Breast epithelium (tissue), 3 donors: Measurements from ENCODE around the gene CHKB.

Source experiments
- CTCF ChIP-seq, 3 donors: fragments of 450-650 bp; IDR thresholded peaks; one replicate each; pipeline ENCODE4 v1.5.1; 2016 to 2017; ENCODE audit warnings: antibody characterized with exemption in 3 of 3, mild to moderate bottlenecking in 3 of 3, moderate library complexity in 3 of 3
- POLR2A ChIP-seq: fragments of 450-650 bp; IDR thresholded peaks from one replicate; pipeline ENCODE4 v1.6.1; 2016; ENCODE audit warnings: antibody characterized with exemption, mild to moderate bottlenecking, moderate library complexity
- POLR2AphosphoS5 ChIP-seq, 3 donors: sonication (generic); formaldehyde crosslinking; IDR thresholded peaks; one replicate each; pipeline ENCODE4 v1.6.1; 2017; ENCODE audit warnings: antibody characterized with exemption in 3 of 3

GRCh38 chr22:50610581-50610980, 27.9 kb upstream of the CHKB start:
- TF ChIP-seq POLR2A (no peak), CTCF (IDR thresholded peaks at IDR 0.05) (no peak), POLR2AphosphoS5 (IDR thresholded peaks at IDR 0.05) (no peak)
